HEK293T (cell line): ENCODE measurements around the gene INO80D.
"Not testable (repeated sequence)": the region's sequence is repeated elsewhere in the genome, so short reads cannot be mapped to it uniquely, and the experiment has no call there.

Source experiments
- CTCF ChIA-PET: fragments of 350-600 bp; formaldehyde crosslinking; extraction: SDS; loops from one replicate; lab custom pipeline; 2021; ENCODE audit warnings: antibody characterized with exemption, inconsistent platforms; lab: Yijun Ruan, JAX
- POLR2A ChIA-PET: fragments of 350-600 bp; formaldehyde crosslinking; extraction: SDS; loops from one replicate; lab custom pipeline; 2020; ENCODE audit warnings: antibody characterized with exemption, inconsistent platforms; lab: Yijun Ruan, JAX
- DNase-seq: peaks from one replicate; pipeline ENCODE4 v3.0.0; 2012; ENCODE audit warnings: mixed read lengths; ENCODE audit errors: extremely low spot score
- ARNT ChIP-seq: fragments of 450-650 bp; IDR thresholded peaks from 2 replicates; pipeline ENCODE4 v1.6.1; 2017; ENCODE audit warnings: mild to moderate bottlenecking
- BHLHE40 ChIP-seq: fragments of 450-650 bp; IDR thresholded peaks from 2 replicates; pipeline ENCODE4 v1.6.1; 2016; ENCODE audit warnings: mild to moderate bottlenecking, moderate library complexity, borderline replicate concordance
- CTBP1 ChIP-seq: fragments of 450-650 bp; IDR thresholded peaks from 2 replicates; pipeline ENCODE4 v1.6.1; 2016; ENCODE audit warnings: borderline replicate concordance
- ELF4 ChIP-seq: fragments of 450-650 bp; IDR thresholded peaks from 2 replicates; pipeline ENCODE4 v1.6.1; 2017; ENCODE audit warnings: antibody characterized with exemption
- FOXA1 ChIP-seq: fragments of 450-650 bp; IDR thresholded peaks from 2 replicates; pipeline ENCODE4 v1.6.1; 2016; ENCODE audit warnings: mild to moderate bottlenecking
- FOXK2 ChIP-seq: fragments of 450-650 bp; IDR thresholded peaks from 2 replicates; pipeline ENCODE4 v1.6.1; 2016; ENCODE audit warnings: mild to moderate bottlenecking
- FOXM1 ChIP-seq: fragments of 450-650 bp; IDR thresholded peaks from 2 replicates; pipeline ENCODE4 v1.6.1; 2017; ENCODE audit warnings: mild to moderate bottlenecking, borderline replicate concordance
- HDGF ChIP-seq: fragments of 450-650 bp; IDR thresholded peaks from 2 replicates; pipeline ENCODE4 v1.6.1; 2017; ENCODE audit warnings: antibody characterized with exemption, borderline replicate concordance
- L3MBTL2 ChIP-seq: fragments of 450-650 bp; conservative IDR thresholded peaks from 2 replicates; pipeline ENCODE4 v1.6.1; 2016; ENCODE audit warnings: mild to moderate bottlenecking
- LEF1 ChIP-seq: fragments of 450-650 bp; IDR thresholded peaks from 2 replicates; pipeline ENCODE4 v1.6.1; 2017; ENCODE audit warnings: mild to moderate bottlenecking, borderline replicate concordance
- NFRKB ChIP-seq: fragments of 450-650 bp; IDR thresholded peaks from 2 replicates; pipeline ENCODE4 v1.6.1; 2016; ENCODE audit warnings: mild to moderate bottlenecking, moderate library complexity
- SP1 ChIP-seq: fragments of 450-650 bp; IDR thresholded peaks from 2 replicates; pipeline ENCODE4 v1.6.1; 2017
- SUZ12 ChIP-seq: fragments of 450-650 bp; IDR thresholded peaks from 2 replicates; pipeline ENCODE4 v1.6.1; 2016; ENCODE audit warnings: mild to moderate bottlenecking
- TARDBP ChIP-seq: fragments of 450-650 bp; IDR thresholded peaks from 2 replicates; pipeline ENCODE4 v1.6.1; 2016
- ZNF384 ChIP-seq: fragments of 450-650 bp; IDR thresholded peaks from 2 replicates; pipeline ENCODE4 v1.6.1; 2016
- TF ChIP-seq, protein P1 (sequence below): fragments of 450-650 bp; IDR thresholded peaks from 2 replicates; pipeline ENCODE4 v1.6.1; 2016

The INO80D gene

DNA sequence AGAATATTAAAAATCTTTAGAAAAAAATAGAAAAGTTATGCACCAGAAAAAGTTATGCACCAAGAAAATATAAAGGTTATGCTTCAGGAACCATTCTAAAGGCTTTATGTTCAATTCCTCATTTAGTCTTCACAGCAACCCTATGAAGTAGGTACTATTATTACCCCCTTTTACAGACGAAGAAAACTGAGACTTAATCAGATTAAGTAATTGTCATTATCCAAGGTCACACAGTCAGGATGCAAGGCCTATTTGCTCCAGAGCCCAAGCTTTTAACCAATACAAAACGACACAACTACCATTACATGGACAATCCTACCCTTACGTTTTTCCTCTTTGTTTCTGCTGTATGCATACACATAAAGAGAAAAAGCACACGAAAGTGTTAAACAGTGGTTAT is 5.0 kb downstream of the INO80D start:
- POLR2A ChIA-PET, result no interaction called here
- DNase-seq, result no peak
- TF ChIP-seq FOXA1 (no peak), LEF1 (no peak)
- CTCF ChIA-PET, result no interaction called here

DNA sequence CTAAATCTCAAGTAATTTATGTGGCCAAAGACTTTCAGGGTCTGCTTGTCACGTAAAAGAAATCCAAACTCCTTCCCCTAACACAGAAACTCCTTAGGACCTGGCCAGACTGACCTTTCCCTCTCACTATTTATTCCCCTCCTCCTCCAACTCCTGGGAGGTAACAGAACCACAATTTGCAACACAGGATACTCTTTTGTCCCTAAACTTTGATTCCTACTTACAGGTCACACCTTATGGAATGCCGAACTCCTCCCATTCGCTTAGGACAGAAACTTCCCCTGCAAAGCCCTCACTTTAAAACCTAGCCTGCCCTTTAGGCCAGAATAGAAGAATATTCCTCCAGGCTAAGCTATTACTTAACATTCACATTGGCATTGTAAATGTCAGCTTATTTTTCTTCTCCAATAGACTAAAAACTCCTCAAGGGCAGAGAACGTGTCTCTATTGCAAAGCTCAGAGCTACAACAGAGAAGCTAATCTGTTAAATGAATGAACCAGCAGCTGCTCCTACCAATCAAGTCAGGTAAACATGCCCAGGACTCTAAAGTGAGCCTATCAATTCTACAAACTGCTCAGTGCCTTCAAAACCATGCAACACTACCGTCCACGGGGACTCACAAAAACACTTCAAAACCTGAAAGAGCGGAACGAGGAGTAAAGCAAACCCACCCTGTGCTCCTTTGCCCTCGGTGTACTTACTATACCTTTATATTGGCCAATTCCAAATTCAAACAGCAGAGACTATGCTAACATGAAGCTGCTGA is 6.1 kb downstream of the INO80D start:
- TF ChIP-seq BHLHE40 (no peak), SUZ12 (no peak), NFRKB (no peak), SP1 (no peak), ARNT (no peak), FOXM1 (no peak), FOXK2 (no peak), CTBP1 (no peak), HDGF (no peak), LEF1 (no peak), FOXA1 (no peak)
- TF ChIP-seq, protein P1, sequence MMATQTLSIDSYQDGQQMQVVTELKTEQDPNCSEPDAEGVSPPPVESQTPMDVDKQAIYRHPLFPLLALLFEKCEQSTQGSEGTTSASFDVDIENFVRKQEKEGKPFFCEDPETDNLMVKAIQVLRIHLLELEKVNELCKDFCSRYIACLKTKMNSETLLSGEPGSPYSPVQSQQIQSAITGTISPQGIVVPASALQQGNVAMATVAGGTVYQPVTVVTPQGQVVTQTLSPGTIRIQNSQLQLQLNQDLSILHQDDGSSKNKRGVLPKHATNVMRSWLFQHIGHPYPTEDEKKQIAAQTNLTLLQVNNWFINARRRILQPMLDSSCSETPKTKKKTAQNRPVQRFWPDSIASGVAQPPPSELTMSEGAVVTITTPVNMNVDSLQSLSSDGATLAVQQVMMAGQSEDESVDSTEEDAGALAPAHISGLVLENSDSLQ, result no peak
- POLR2A ChIA-PET, result no interaction called here
- DNase-seq, result no peak
- CTCF ChIA-PET, result no interaction called here

DNA sequence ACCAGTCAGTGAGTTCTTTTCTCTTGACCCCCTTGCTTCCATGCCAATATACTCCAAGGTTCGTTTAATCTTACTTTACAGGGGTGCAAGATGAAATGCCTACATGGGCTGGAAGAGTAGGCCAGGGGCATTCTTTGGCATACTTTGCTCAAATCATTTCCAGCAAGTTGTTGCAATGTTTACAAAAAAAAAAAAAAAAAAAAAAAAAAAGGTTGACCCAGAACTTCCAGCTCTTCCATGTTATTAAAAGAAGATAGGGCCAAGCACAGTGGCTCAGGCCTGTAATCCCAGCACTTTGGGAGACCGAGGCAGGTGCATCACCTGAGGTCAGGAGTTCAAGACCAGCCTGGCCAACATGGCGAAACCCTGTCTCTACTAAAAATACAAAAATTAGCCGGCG is 8.1 kb downstream of the INO80D start:
- CTCF ChIA-PET, DNase-seq: not testable (repeated sequence)
- TF ChIP-seq ZNF384, result peak; percentile 36; the same call in 1 of the 2 replicates
- POLR2A ChIA-PET, result interaction anchor here (1.2 kb wide), 1 partner anchor 9 kb away, joined by 4 read pairs; no protein-coding TSS in a partner anchor

DNA sequence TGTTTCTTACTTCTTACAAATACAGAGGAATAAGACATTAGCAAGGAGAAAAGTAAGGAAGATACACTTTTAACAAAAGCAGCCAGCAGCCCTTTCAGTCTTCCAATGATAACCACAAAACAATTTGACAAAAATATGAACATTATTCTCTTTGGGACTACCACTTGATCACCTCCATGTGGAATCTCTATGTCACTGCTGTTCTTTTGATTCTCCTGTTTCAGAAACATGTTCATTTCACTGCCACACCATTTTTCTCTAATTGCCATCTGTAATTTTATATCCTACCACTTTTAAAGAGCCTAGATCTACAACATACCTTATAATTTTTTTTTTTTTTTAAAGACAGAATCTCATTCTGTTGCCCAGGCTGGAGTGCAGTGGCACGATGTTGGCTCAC is 10.9 kb downstream of the INO80D start:
- CTCF ChIA-PET, result no interaction called here
- no peak for TF ChIP-seq LEF1
- TF ChIP-seq ELF4, result no peak
- TF ChIP-seq NFRKB, result no peak
- no peak for TF ChIP-seq CTBP1
- no peak for TF ChIP-seq FOXA1
- TF ChIP-seq HDGF, result no peak
- TF ChIP-seq FOXK2, result no peak
- TF ChIP-seq SUZ12, result no peak
- no peak for TF ChIP-seq ARNT
- TF ChIP-seq SP1, result no peak
- TF ChIP-seq BHLHE40, result no peak
- TF ChIP-seq FOXM1, result no peak
- no peak for TF ChIP-seq TARDBP
- no peak for TF ChIP-seq L3MBTL2
- TF ChIP-seq, protein P1, result no peak
- TF ChIP-seq ZNF384, result no peak
- POLR2A ChIA-PET, result no interaction called here
- no peak for DNase-seq

DNA sequence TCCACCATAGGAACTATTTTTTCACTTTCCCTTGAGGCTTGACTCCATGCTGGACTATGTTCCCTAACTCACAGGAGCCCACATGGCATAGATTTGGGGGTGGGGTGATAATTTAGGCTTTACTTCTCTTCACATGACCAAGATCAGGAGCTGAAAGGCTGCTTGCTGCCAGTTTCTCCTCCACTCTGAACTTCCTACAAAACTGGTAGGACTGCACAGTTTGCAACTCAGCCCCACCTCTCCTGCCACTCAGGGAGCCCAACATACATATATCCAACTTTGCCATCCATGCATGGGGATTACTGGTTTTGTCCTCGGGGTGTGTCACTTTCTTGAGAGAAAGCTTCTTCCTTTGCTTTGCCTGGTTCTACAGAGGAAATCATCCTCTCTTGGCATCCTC is 14.2 kb downstream of the INO80D start:
- TF ChIP-seq NFRKB, result no peak
- no peak for TF ChIP-seq FOXK2
- TF ChIP-seq FOXA1, result no peak
- TF ChIP-seq, protein P1, result no peak
- TF ChIP-seq BHLHE40, result no peak
- no peak for TF ChIP-seq CTBP1
- no peak for TF ChIP-seq FOXM1
- no peak for TF ChIP-seq L3MBTL2
- TF ChIP-seq ARNT, result no peak
- TF ChIP-seq ZNF384, result no peak
- TF ChIP-seq ELF4, result no peak
- TF ChIP-seq LEF1, result no peak
- no peak for TF ChIP-seq HDGF
- no peak for TF ChIP-seq SUZ12
- TF ChIP-seq SP1, result no peak
- TF ChIP-seq TARDBP, result no peak
- POLR2A ChIA-PET, result no interaction called here
- DNase-seq, result no peak
- CTCF ChIA-PET, result interaction anchor here (1.2 kb wide), 1 partner anchor 11 kb away, joined by 3 read pairs; no protein-coding TSS in a partner anchor

DNA sequence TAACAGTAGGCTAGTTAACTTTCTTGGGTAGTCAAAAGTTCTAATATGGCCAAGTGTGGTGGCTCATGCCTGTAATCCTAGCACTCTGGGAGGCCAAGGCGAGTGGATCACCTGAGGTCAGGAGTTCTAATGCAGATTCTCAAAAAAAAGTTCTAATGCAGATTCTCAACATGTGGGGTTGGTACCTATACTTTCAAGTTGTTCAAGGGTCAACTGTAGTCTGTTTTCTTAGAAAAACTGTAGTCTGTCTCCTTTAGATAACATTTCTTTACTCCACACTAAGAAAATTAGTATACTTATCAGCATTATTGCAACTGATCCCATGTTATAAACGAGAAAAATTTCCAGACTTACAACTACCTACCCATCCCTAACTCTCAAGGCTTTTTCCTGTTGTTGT is 16.6 kb downstream of the INO80D start:
- TF ChIP-seq, protein P1, result no peak
- no peak for TF ChIP-seq HDGF
- no peak for TF ChIP-seq FOXA1
- no peak for TF ChIP-seq SUZ12
- TF ChIP-seq FOXK2, result no peak
- no peak for TF ChIP-seq ELF4
- TF ChIP-seq SP1, result no peak
- TF ChIP-seq ZNF384, result no peak
- TF ChIP-seq LEF1, result no peak
- no peak for TF ChIP-seq NFRKB
- no peak for TF ChIP-seq CTBP1
- TF ChIP-seq L3MBTL2, result no peak
- no peak for TF ChIP-seq BHLHE40
- TF ChIP-seq ARNT, result no peak
- POLR2A ChIA-PET, result no interaction called here
- no peak for DNase-seq
- CTCF ChIA-PET, result no interaction called here
